Stimulated activated CD8-positive, alpha-beta memory T cell treated with anti-CD3 and anti-CD28 coated beads, Interleukin-2, amount 100 ng/mL, for 1 hour (primary cell): ENCODE measurements around the gene CNTNAP2.

Experiments used
- DNase-seq, 2 donors: peaks; one replicate each; pipeline ENCODE4 v3.0.0-alpha.2; 2020; ENCODE audit warnings: low read depth in 2 of 2

The CNTNAP2 gene

DNA sequence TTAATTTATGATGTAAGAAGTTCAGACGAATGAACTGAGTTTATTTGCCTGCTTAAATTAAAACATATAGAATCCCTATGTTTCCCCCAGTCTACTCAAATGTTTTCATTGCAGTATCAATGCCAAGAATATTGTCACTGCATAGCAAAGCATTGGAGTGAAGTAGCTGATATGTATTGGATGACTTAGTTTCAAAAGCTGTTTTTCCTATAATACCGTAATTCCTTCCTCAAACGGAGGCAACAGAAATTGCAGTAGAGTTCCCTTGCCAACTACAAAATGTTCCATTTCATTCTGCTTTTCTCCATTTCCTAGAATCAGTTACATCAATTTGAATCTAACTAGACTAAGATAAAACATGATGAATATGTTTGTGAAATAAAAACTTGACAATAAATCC lies 174.1 kb downstream of the CNTNAP2 start:
- no peak for DNase-seq

DNA sequence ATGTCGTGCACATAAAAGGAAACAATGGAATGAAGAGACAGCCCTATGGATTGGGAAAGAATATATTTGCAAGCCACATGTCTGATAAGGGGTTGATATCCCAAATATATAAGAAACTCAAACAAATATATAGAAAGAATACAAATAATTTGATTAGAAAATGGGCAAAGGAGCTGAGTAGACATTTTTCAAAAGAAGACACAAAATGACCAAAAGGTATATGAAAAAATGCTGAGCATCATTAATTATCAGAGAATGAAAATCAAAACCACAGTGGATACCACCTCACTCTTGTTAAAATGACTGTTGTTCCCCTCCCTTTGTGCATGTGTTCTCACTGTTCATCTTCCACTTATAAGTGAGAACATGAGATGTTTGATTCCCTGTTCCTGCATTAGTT lies 175.3 kb downstream of the CNTNAP2 start:
- no peak for DNase-seq

DNA sequence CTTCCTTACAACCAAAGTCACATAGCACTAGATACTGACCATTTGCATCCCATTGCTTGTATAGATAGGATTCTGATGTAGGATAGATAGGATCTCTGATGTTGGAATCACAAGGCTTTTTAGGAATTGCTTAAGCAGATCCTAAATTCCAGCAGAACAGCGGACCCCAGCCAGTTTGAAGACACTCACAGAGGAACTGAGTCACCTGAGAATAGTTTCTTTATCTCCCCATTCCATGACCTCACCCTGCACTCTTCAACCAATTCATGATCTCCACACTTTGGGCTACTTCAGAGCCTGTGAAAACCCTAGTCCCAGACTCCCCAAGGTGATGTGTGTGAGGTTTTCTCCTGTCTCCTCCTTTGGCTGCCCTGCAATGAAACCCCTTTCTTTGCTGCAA lies 179.4 kb downstream of the CNTNAP2 start:
- no peak for DNase-seq

DNA sequence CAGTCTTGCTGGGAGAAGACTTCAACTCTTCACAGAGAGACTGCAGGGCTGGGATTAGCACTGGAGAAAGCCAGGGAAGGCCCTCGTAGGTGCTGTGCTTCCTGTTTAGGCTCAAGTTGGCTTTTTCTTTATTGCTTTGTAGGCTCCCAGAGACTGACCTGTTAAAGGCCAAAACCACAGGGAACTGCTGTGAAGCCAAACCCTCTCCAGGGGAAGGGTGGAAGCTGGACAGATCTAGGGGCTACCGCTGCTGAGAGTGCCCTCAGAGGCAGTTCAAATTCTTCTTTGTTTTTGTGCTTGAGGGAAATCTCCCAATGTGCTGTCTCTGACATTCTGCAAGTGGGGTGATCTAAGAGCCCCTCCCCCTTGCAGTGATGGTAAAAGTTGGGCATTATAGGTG lies 198.4 kb downstream of the CNTNAP2 start:
- no peak for DNase-seq

DNA sequence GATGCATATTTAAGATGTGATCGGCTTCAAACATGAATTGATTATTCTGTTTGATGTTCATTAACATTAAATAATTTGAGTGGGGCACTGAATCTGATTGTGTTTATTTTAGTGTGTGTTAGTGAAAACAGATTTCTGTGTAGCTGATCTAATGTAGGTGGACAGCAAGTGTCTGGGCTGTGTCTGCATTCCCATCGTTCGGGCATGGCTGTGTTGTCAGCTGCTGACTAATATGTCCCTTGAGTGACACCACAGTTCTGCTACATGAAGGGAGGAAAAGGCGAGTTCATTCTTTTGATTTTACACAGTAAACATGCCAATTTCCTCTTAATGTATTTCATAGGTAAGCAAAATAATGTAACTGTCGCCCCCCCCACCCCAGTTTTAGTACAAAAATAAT lies 203.0 kb downstream of the CNTNAP2 start:
- no peak for DNase-seq

DNA sequence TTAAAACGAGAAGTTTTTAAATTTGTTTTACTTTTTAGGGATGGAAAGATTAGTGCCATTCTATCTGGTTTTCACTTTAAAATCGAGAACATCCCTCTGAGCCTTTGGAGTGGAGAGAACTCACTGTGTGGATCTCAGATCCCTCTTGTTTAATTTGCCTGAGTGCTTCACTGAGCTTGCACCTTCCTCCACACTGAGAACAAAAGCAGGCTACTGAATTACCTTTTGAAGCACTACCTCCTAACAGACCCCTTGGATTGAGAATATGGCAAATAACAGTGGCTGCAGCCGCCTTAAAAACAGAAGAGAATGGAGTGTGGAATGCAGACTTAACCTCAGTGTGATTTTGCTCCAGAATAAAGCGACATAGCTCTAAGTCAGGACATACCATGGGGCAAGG lies 204.7 kb downstream of the CNTNAP2 start:
- DNase-seq = no peak

DNA sequence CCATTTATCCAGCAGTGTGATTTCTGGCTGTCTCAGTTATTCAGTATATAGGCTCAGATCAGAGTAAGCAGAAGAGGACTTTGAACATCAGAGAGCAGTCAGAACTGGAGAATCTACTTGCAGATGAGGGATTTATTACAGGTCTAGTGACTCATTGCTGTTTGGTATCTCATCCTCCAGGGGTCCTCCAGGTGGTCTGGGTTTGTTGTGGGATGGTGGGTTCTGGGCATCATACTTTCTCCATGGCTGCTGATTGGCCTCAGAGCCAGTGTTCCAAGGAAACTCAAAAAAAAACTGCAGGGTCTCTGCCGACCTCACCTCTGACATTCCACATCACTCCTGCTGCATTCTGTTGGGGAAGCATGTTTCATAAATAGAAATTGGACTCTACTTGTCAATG lies 214.8 kb downstream of the CNTNAP2 start:
- no peak for DNase-seq

DNA sequence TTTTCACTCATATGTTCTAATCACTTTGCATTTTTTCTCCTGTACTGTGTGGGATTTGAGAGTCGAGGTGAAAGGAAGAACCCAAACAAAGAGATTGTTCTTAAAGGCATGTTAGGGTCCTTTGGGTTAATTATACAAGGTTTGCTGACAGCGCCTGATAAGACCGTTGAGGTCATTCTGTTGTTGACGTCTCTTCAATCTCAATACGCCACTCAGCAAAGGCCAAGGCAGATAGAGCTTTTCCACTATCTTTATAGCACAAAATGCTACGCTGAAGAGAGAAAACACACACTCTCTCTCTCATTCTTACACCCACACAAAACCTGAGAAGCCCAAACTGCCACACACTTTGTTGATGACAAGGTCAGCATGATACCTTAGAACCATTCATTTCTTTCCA lies 228.7 kb downstream of the CNTNAP2 start:
- no peak for DNase-seq

DNA sequence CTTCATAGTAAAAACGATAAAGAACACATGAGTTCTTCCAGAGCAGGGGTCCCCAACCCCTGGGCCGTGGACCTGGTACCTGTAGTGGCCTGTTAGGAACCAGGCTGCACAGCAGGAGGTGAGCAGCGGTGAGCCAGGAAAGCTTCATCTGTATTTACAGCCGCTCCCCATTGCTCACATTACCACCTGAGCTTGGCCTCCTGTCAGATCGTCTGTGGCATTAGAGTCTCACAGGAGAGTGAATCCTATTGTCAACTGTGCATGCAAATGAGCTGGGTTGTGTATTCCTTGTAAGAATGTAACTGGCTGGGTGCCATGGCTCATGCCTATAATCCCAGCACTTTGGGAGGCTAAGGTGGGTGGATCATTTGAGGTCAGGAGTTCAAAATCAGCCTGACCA lies 229.5 kb downstream of the CNTNAP2 start:
- DNase-seq = no peak

DNA sequence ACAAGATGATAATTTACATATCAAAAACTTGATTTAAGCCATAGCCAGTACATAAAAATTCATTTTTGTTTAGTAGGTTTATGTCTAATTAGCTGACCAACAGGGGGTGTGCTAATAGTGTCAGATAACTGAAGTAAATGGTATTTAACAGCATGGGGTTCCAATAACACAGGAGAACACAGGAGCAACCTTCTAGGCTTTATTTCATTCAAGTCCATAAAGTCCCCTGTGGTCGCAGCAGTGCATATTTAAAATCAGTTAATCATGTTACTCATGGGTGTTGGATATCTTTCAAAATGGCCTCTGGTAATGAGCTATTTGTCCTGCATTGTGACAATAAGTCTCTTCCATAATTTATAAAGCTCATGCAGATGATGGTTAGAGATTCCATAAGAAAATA lies 238.6 kb downstream of the CNTNAP2 start:
- DNase-seq = no peak

DNA sequence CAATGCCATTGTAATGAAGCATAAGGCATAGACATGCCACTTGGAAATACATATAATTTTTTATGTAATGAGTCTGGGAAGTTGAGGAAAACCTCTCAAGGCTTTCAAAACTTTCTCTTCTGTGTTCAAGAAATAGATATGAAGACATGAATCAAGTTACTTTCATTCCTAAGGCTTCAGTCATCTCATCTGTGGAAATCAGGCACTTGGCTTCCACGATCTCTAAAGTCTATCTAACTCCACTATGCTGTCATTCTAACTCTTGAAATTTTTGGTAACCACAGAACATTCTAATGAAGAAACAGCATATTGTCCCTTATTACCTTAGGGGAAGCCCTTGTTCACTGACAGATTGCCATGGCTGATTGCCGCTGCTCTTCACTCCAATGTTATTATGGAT lies 242.6 kb downstream of the CNTNAP2 start:
- DNase-seq = no peak

DNA sequence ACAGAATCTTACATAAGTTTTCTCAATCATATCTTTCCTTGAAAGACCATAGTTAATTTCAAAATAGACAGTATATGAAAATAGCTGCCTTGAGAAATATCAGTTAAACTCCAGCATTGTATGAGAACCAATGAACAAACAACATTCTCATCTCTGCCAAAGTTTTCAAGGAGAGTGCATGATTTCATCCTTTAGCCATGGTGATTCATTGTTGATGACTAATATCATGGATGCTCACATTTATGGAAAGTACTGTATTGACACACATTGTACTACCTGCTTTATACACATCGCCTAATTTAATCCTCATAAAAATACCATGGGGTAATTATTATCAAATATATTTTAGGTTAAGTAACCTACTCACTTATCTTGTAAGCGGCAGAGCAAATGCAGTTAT lies 250.3 kb downstream of the CNTNAP2 start:
- no peak for DNase-seq

DNA sequence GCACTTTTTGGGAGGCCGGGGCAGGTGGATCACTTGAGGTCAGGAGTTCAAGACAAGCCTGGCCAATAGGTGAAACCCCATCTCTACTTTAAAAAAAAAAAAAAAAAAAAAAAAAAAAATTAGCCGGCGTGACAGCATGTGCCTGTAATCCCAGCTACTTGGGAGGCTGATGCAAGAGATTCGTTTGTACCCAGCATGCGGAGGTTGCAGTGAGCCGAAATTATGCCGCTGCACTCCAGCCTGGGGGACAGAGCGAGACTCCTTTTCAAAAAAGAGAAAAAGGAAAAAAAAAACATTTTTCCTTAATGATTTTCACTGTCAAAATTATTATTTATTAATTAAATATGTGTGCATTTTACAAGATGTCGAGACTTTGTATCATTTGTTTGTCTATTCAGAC lies 253.6 kb downstream of the CNTNAP2 start:
- no peak for DNase-seq

DNA sequence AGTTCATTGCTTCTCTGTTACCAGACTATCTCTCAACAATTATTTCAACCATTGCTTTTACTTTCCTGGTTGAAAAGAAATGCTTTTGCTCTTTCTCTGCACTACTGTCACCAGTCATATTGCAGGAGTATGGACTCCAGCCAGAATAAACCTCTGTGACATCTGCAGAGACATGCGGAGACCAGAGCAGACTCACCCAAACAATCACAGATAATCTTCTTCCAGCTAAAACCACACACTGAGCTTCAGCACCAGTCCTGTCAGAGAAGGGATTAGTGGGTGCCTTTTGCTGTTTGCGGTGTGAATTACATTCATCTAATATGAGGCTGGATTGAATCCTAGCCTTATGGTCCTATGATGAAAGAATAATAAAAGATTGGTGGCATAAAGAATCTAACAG lies 258.6 kb downstream of the CNTNAP2 start:
- DNase-seq = no peak

DNA sequence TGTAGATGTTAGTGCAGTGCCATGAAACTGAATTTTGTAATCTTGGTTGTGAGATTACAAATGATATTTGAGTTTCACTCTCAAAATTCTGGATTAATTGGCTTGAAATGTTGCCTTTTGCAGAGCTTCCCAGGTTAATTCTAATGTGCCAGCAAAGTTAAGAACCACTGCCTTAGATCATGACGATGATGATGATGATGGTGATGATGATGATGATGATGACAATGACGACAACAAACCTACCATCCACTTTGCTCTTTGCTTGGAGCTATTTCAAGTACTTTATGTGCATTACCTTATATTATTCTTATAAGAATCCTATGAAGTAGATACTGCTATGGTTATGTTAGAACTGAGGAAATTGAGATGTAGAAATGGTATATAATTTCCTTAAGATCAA lies 261.6 kb downstream of the CNTNAP2 start:
- no peak for DNase-seq

DNA sequence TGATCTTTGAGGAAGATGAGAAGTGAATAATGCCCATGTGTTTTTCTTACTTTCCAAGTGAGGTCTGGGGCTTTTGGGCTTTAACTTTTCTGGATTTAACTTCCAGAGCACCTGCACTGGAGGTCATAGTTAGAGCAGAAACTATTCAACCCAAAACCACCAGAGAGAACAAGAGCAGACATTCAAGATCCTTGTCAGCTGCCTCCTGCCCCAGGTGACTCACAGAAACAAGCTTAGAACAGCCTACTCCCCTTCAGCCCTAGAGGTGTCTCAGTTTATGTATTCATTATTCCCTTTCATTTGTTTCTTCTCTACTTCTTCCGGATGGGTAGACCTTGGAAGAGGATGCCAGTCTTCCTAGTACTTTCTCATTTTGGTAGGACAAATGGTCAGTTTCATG lies 270.5 kb downstream of the CNTNAP2 start:
- DNase-seq = no peak

DNA sequence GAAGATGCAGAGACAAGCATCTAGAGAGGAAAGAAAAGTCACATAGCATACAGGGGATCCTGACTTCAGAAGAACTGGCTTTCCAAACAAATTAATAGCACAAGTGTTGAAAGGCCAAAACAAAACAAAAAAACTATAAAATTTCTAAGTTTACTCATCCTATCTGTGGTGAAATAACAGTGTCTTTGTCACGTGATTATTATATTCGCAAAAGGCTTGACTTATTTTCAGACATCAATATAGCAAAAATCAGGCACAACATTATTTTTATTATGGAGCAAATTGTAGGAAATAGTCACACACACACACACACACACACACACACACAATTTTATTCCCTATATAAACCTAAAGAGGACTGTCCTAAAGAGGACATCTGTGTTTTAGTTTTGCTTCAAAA lies 272.3 kb downstream of the CNTNAP2 start:
- no peak for DNase-seq

DNA sequence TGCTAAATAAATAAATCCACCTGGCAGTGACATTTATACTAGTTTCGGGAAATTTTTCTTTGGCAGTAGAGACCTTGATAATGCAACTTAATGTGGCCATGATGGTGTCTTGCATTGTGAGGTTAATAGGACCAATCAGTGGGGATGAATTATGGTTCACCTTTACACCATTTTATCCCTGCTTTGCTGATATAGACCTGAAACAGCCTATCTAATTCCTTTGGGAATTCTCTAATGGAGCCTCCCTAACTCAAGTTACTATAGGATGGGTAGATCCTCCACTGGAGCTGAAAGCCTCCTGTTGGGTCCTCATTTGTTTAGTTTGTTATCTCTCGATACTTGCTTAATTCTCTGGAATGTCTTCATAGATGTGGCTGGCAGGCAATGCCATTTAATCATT lies 276.7 kb downstream of the CNTNAP2 start:
- DNase-seq = no peak

DNA sequence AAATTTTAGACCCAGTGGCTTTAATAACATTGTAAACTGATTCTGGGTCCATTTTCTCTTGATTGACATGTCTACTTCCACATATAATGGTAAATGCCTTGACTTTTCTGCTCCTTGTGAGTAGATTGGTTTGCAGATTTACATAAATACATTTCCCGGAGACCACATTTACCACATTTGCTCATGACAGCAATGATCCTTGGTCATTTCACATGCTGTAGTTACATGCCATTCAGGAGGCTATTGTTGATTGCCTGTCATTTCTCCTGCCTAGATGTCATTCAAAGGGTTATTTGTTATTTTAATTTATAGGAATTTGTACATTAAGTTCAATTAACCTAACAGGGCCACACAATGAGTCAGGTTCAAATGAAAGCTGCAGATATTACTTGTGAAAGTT lies 280.5 kb downstream of the CNTNAP2 start:
- DNase-seq = no peak

DNA sequence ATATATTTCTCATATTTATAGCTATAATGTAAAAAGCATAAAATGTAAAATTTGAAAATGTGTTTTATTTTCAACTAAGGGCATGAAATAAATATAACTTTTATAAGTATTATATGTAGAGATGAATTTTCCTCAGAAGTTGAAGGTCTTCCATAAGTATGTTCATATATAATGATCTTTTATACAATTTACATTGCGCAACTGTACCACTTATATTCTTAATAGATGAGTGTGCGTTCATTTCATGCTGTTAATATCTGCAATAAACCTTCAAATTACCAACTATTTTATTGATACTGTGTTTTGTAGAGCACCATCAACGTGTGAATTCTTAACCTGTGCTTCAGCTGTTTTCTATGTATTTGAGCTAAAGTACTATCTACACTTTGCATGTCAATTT lies 285.3 kb downstream of the CNTNAP2 start:
- no peak for DNase-seq

DNA sequence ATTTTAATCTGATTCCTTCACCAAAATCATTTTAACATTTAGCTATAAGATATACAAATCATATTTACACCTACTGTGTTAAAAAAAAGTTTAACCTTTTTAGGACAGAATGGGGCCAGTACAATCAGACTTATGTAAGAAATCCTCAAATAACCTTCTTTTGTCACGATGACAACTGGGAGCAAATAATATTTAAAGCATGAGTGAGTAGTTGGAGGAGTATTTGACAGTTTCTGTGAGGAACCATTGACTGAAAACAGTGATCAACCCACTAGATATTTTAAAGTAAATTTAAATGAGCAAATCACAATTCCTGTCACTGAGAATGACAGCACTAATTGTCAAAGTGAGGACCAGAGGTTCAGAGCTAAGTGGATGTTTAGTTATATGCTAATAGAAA lies 289.1 kb downstream of the CNTNAP2 start:
- DNase-seq = no peak

DNA sequence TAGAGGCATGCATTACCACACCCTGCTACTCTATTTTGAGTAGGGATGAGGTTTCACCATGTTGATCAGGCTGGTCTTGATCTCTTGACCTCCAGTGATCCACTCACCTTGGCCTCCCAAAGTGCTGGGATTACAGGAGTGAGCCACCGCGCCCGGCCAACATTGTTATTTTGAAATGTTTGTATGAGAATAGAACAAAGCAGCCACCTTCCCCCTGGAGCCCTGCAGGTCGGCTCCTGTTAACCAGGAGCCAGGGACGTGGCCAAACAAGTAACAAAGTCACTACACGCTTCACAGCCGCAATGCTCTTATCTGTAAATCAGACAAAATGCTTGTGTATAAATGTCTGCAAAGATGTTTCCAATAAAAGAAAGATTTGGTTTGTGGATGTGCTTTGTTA lies 295.4 kb downstream of the CNTNAP2 start:
- DNase-seq = no peak

DNA sequence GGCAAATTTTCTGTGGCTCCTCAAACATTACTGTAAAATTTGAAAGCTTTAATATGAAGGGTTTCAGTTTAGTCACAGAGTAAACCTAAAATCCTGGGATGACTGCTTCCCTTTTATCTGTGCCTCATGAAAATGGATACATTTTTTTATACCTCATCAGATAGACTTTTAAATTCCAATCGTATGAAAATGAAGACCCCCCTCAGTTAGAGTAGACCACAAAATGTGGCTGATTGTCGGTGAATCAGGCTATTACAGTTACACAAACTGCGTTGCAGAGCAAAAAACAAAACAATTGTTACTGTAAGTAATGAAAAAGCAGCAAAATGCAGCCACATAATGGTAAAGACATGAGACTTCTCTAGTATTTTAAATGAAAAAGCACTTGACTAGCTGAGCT lies 296.2 kb downstream of the CNTNAP2 start:
- no peak for DNase-seq

DNA sequence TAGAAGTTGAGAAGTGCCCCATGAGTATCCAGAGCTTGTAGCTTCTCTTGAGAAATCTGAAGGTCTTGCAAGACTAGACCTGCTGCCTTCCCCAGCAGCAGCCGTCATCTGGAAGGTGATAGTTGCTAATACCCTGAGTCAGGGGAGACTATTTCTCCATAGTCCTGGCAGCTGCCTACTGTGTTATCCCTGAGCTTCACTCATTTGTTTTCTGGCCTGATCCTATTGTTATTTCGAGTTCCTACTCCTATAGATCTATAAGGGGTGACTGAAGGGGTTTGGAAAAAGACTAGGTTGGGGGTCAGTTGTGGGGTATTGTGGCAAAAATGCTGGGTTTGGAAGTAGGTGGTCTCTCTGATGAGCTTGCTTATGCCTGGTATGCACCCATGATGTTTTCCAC lies 297.8 kb downstream of the CNTNAP2 start:
- no peak for DNase-seq

DNA sequence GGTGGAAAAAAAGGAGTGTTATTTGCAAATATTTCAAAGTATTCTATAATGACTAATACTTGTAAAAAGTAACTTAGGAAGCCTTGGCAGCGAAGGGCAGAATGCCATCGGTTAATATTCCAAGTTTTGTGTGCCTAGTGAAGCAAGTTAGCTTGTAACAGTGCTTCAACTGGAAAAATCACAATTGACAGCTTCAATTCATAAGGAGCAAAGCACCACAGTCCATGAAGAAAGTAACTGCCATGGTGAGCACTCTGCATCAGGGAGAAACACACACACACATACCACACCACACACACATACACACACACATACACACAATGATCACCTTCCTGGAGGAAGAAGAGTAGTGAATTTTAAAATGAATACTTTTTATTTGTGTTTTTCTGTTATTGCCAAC lies 298.3 kb downstream of the CNTNAP2 start:
- no peak for DNase-seq
